ENCODE data around the gene DDX51. TPM values are rescaled to one million over a fixed set of nuclear protein-coding genes. Genes with fewer than 3 reads are reported as not detected.

Gene DDX51
- total RNA-seq, 1 experiment from 2014 or later = 38.1 TPM

- DNase-seq (ENCODE audit: low read depth, low spot score) (no peak), ATAC-seq (no peak)
- H3K27me3 ChIP-seq (ENCODE audit: insufficient read depth, low read length) = no peaks in the 10 kb centered on the region
- BruUV-seq (replicated peaks) = TSS peak; percentile 14
- ChIA-PET RAD21 (ENCODE audit: low non-redundant PET in 1 of 2, low total read pairs in 2 of 2, uncharacterized antibody in 2 of 2, unreplicated experiment in 2 of 2) (no interaction called here), POLR2A (no interaction called here), CTCF (interaction anchor here (0.9 kb wide), 1 partner anchor 275 kb away, joined by 3 read pairs; no protein-coding TSS in a partner anchor)
- no peaks in the 10 kb centered on the region for H3K9me3 ChIP-seq (ENCODE audit: control insufficient read depth in 1 of 2, insufficient read depth in 1 of 2, low read depth in 1 of 2, low read length in 2 of 2)
- H3K4me2 ChIP-seq (ENCODE audit: low read length) = no peak overlapping the region
- intact Hi-C loops (cut with micrococcal nuclease) = no loop called here
- H2AFZ ChIP-seq (ENCODE audit: low read depth, low read length, poor library complexity, severe bottlenecking) = no peak overlapping the region
- H3K9me2 ChIP-seq (ENCODE audit: insufficient read depth) = no peaks in the 10 kb centered on the region
- H3K79me2 ChIP-seq (ENCODE audit: insufficient read depth, low read length) = peaks cover 25% of the 10 kb centered on the region
- TF ChIP-seq POLR2A (IDR thresholded peaks at IDR 0.05; ENCODE audit: borderline replicate concordance, extremely low read depth, insufficient read depth, insufficient read length) (no peak), SRF (IDR thresholded peaks at IDR 0.05; ENCODE audit: low read depth) (no peak), POLR2AphosphoS5 (IDR thresholded peaks at IDR 0.05; ENCODE audit: low read depth, low read length) (no peak), EZH2phosphoT487 (IDR thresholded peaks at IDR 0.05; ENCODE audit: borderline replicate concordance) (no peak), JUND (IDR thresholded peaks at IDR 0.05) (no peak), CBX3 (IDR thresholded peaks at IDR 0.05; ENCODE audit: low read depth) (no peak), EZH2 (IDR thresholded peaks at IDR 0.05) (no peak), MAX (IDR thresholded peaks at IDR 0.05) (no peak), ZBTB33 (IDR thresholded peaks at IDR 0.05; ENCODE audit: extremely low read depth, insufficient replicate concordance, low read length) (no peak), SIN3A (IDR thresholded peaks at IDR 0.05; ENCODE audit: low read depth) (no peak), RAD21 (IDR thresholded peaks at IDR 0.05; ENCODE audit: low read depth) (no peak), ZNF274 (IDR thresholded peaks at IDR 0.05; ENCODE audit: low read depth, low read length) (no peak)
- H4K20me1 ChIP-seq (ENCODE audit: insufficient read depth) = no peaks in the 10 kb centered on the region
- H3K27ac ChIP-seq (ENCODE audit: low read depth, low read length) = no peak overlapping the region
- no peak overlapping the region for H3K4me3 ChIP-seq (replicated peaks in 1 of 2; ENCODE audit: low read depth in 1 of 2, low read length in 2 of 2)
- H3K4me1 ChIP-seq (ENCODE audit: control insufficient read depth in 1 of 2, insufficient read depth in 2 of 2, low read length in 2 of 2) = peaks cover 6 to 9% of the 10 kb centered on the region in 2 experiments; a peak in 3 of 4 replicates
- H3K9ac ChIP-seq (ENCODE audit: low read length) = no peak overlapping the region
- H3K36me3 ChIP-seq (ENCODE audit: control insufficient read depth in 1 of 2, insufficient read depth in 2 of 2, low read length in 2 of 2) = peaks cover 26 to 33% of the 10 kb centered on the region in 2 experiments; a peak in 3 of 4 replicates
These were observed 4.9 kb downstream of the DDX51 start for GRCh38 chr12:132138941-132139871.

All from HCT116 (cell line).